Activated CD4-positive, alpha-beta T cell treated with anti-CD3 and anti-CD28 coated beads, Interleukin-2, Interleukin-6, amounts not matched to agents 100 ng/mL and 50 ng/mL, durations not matched to agents 16 hours and 8 hours (primary cell): ENCODE data around the gene DCXR.
A peak's percentile ranks its signal among the peaks of the same experiment; 100 is the strongest.

Experiments used
- DNase-seq: peaks from one replicate; pipeline ENCODE4 v3.0.0-alpha.2; 2020

DCXR gene

DNA sequence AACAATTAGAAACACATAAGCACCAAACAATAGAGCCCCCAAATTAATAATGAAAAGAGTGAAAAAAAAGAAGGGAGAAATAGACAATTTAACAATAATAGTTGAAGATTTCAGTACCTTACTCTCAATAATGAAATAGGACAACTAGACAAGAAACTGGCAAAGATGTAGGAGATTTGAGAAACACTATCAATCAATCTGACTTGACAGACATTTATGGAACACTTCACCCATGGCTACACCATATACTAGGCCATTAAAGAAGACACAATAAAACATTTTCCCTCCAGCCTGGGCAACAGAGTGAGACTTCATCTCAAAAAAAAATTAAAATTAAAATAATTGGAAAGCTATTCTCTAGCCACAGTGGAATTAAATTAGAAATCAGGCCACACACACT, 33.1 kb upstream of the DCXR start:
- no peak for DNase-seq

- DNase-seq = peak; percentile 82
Observed at GRCh38 chr17:82065638-82066303, 28.3 kb upstream of the DCXR start, which contains the start of gene DUS1L. DUS1L (minus strand) TSS chr17:82065804; CDS start chr17:82065059, 745 bp downstream.

- no peak for DNase-seq
Observed at GRCh38 chr17:82065193-82065637, 27.7 kb upstream of the DCXR start.

GRCh38 chr17:82064433-82065192, 27.1 kb upstream of the DCXR start:
- DNase-seq = no peak

- no peak for DNase-seq
Observed at GRCh38 chr17:82063424-82064415, 26.2 kb upstream of the DCXR start.

DNA sequence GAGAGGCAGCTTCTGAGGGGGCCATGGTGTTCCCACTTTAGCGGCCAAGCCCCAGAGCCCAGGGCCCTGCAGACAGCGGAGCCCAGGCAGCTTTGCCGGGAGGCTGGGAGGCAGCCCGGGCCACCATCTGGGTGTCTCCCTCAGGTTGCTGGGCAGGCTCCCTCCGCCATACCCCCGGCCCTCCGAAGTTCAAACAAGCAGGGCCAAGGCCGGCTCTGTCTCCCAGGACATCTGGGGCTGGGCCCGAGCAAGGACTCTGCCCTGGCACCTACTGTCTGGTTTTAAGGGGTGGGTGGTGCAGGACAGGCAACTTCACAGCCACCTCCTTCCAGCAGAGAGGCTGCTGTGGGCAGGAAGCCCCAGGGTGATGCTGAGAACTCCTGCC, 25.5 kb upstream of the DCXR start:
- DNase-seq = no peak

GRCh38 chr17:82062076-82062983, 24.8 kb upstream of the DCXR start:
- DNase-seq = no peak

DNA sequence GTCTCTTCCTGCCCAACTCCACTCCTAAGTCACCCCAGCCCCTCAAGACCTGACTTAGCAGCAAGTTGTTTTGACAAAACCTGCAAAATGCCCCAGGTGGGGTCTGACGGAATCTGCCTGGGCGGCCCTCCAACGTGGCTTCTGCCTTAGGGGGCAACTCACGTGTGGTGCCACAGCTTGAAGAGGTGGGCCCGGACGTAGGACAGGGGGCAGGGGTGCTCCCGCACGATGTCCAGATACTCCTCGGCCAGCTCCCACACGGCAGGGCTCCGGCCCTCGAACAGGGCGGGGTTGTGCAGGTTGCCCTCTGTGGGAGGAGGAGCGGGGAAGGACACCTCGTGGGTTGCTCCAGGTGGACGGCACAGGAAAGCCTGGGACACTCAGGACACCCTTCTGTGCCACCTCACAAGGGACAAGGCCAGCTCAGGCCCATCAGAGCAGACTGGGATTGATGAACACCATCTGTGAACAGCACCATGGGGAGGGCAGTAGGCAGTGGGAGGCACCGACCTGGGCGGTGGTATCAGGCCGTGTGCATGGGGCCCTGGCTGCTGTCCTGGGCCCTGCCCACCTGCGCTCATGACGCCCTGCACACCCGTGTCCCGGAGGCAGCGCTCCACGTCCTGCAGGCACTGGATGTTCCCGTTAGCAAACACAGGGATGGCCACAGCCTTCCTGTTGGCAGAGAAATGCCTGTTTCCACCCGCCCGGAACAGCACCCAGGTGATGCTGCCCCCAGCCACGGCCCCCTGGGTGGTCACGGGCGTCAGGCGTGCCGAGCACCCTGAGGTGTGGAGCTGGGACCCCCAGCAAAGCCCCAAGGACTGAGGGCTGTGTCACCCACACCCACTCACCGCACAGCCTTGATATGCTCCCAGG, 23.8 kb upstream of the DCXR start:
- no peak for DNase-seq

DNA sequence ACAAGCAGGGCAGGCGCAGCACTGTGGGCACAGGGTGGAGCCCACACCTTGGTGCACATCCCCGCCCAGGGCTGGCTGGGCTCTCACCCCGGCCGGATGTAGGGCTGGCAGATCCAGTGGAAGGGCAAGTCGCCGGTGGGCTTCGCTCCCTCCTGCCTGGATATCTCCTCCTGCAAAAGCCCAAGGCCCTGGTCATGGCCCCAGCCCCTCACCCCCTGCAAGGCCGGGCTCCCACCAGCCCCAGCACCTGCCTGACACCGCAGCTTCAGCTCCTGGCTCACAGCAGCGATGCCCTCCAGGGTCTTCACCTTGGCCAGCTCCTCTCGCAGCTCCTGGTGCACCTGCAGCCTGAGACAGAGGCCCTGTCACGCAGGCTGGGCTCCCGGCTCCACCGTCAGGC, 23.1 kb upstream of the DCXR start:
- DNase-seq = no peak

GRCh38 chr17:82060001-82060380, 22.5 kb upstream of the DCXR start:
- DNase-seq = no peak

DNA sequence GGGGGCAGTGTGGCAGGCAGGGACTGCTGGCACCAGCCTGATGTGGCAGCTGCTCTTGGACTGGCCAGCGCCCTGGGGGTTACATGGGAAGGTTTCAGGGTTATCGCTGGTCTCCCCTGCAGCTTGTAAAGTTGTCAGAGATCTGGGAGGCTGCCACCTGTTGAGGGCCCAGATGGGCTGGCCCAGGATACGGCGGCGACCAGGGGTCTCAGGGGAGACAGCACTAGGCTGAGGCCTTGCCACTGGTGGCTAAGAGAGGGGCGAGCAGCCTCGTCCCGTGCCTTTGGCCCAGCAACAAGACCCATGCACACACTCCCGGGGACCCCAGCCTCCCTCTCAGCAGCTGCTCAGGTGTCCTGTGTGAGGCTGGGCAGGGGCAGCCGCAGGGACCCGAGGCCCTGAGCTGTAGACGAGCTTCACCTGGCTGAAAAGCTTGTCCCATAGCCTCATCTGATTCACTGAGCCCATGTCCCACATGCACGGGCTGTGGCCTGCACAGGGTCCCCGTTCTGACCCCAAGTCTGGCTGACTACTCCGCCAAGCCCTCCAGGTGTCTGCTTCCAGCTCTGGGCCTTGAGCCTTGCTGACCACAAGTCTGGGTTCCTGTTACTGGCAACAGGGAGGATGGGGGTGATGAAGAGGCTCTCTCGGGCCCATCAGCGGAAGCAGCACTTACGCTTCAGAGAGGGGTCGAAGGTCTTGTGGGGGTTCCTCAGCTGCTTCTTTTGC, 21.9 kb upstream of the DCXR start:
- no peak for DNase-seq

- DNase-seq = no peak
Observed at GRCh38 chr17:82058855-82059249, 21.4 kb upstream of the DCXR start.

DNA sequence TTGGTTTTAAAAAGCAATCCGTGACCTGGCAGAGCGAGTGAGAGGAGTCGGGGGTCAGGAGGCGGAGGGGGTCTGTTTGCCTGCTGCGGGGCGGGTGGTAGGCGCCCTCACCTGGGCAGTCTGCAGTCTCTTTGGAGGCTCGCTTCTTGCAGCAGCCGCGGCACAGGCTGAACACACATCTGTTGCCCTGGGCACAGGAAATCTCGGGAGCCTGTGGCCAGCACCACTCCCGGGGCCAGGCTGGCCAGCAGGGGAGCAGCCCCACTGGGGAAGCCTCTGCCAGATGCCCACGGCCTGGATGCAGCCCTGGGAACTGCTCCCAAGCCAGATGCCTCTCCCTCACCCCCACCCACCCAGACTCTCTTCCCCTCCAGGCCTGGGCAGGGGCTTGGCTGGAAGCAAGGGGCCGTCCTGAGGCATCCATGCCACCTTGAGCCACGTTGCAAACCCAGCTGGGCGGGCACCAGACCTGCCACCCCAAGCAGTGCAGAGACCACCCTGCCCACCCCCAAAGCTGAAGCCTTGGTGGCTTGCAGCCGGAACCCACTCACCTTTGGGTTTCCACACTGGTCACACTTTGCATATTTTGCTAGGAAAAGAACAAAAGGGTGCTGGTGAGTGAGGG, 20.8 kb upstream of the DCXR start:
- no peak for DNase-seq

GRCh38 chr17:82056729-82057621, 19.5 kb upstream of the DCXR start:
- DNase-seq = no peak

DNA sequence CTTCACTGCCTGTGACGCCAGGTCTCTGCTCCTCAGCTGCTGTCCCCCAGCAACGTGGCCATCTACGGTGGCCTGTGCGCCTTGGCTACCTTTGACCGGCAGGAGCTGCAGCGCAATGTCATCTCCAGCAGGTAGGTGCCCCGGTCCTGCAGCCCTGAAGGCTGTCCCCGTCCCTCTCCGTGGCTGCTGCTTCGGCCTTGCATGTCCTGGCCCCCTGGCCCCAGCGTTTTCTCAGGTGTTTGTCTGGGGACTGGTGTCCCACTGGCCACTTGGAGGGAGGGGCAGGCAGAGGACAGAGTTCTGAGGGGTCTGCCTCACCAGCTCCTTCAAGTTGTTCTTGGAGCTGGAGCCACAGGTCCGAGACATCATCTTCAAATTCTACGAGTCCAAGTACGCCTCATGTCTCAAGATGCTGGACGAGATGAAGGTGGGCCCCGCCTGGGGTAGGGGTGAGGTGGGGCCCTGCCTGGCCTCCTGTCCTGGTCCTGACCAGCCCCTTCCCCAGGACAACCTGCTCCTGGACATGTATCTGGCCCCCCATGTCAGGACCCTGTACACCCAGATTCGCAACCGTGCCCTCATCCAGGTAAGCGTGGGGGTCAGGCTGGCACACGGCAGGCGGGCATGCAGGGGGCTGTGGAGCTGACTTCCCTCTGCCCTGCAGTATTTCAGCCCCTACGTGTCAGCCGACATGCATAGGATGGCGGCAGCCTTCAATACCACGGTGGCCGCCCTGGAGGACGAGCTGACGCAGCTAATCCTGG, 18.6 kb upstream of the DCXR start:
- DNase-seq = no peak

- no peak for DNase-seq
Observed at GRCh38 chr17:82055023-82055964, 17.8 kb upstream of the DCXR start.
